ENCODE results near the gene HSD3B2.
"Not testable (repeated sequence)": the region's sequence is repeated elsewhere in the genome, so short reads cannot be mapped to it uniquely, and the experiment has no call there.

Gene HSD3B2

GRCh38 chr1:119414950-119415349 lies at the start of gene HSD3B2:
Gene HSD3B2 (plus strand): TSS chr1:119415150. CDS start chr1:119415420, 270 bp downstream.
- no peaks in the 10 kb centered on the region for H3K4me1 Mint-ChIP-seq (ENCODE audit: low read depth)
- intact Hi-C loops (cut with micrococcal nuclease), result no loop called here
- H3K27me3 Mint-ChIP-seq, result peaks cover 2% of the 10 kb centered on the region
- no peaks in the 10 kb centered on the region for H3K36me3 Mint-ChIP-seq (ENCODE audit: low read depth)
- no peak within 1 kb of the TSS for H3K27ac Mint-ChIP-seq
- no peak within 1 kb of the TSS for H3K4me3 Mint-ChIP-seq
- H3K9me3 Mint-ChIP-seq, result no peaks in the 10 kb centered on the region

- Mint-ChIP-seq H3K36me3 (ENCODE audit: low read depth) (no peaks in the 10 kb centered on the region), H3K4me1 (ENCODE audit: low read depth) (no peaks in the 10 kb centered on the region), H3K27ac (no peak overlapping the region), H3K9me3 (no peaks in the 10 kb centered on the region), H3K4me3 (no peak overlapping the region), H3K27me3 (no peaks in the 10 kb centered on the region)
- intact Hi-C loops (cut with micrococcal nuclease), result loop anchor here (10.0 kb wide), 1 partner anchor 1212 kb away; no protein-coding TSS in a partner anchor
These were observed 48.5 kb upstream of the HSD3B2 start for GRCh38 chr1:119366424-119366823.

- intact Hi-C loops (cut with micrococcal nuclease), result loop anchor here (1.0 to 10.0 kb wide), 2 partner anchors 92 to 1213 kb away; no protein-coding TSS in a partner anchor
- no peak overlapping the region for H3K27ac Mint-ChIP-seq
These were observed 47.4 kb upstream of the HSD3B2 start for GRCh38 chr1:119367432-119368124.

GRCh38 chr1:119368554-119368953 lies 46.4 kb upstream of the HSD3B2 start, which contains the start of gene HAO2:
Gene HAO2 (plus strand): TSS chr1:119368785. CDS start chr1:119381086, 12,301 bp downstream.
- Mint-ChIP-seq H3K27me3 (no peaks in the 10 kb centered on the region), H3K27ac (no peak within 1 kb of the TSS), H3K9me3 (no peaks in the 10 kb centered on the region), H3K4me1 (ENCODE audit: low read depth) (no peaks in the 10 kb centered on the region), H3K4me3 (no peak within 1 kb of the TSS), H3K36me3 (ENCODE audit: low read depth) (no peaks in the 10 kb centered on the region)
- intact Hi-C loops (cut with micrococcal nuclease), result loop anchor here (10.0 kb wide), 1 partner anchor 1214 kb away; no protein-coding TSS in a partner anchor

More at GRCh38 chr1:119367432-119368124, 47.4 kb upstream of the HSD3B2 start:
- Mint-ChIP-seq H3K27me3 (no peaks in the 10 kb centered on the region), H3K4me1 (ENCODE audit: low read depth) (no peaks in the 10 kb centered on the region), H3K9me3 (no peaks in the 10 kb centered on the region), H3K4me3 (no peak overlapping the region), H3K36me3 (ENCODE audit: low read depth) (no peaks in the 10 kb centered on the region)

GRCh38 chr1:119370748-119371147 lies 44.2 kb upstream of the HSD3B2 start:
- Mint-ChIP-seq H3K9me3 (no peaks in the 10 kb centered on the region), H3K36me3 (ENCODE audit: low read depth) (no peaks in the 10 kb centered on the region), H3K27me3 (peaks cover 3% of the 10 kb centered on the region), H3K4me1 (ENCODE audit: low read depth) (no peaks in the 10 kb centered on the region), H3K27ac (no peak overlapping the region), H3K4me3 (no peak overlapping the region)
- intact Hi-C loops (cut with micrococcal nuclease), result no loop called here

GRCh38 chr1:119371815-119372214 lies 43.1 kb upstream of the HSD3B2 start:
- peaks cover 3% of the 10 kb centered on the region for H3K27me3 Mint-ChIP-seq
- no peaks in the 10 kb centered on the region for H3K4me1 Mint-ChIP-seq (ENCODE audit: low read depth)
- H3K36me3 Mint-ChIP-seq (ENCODE audit: low read depth), result no peaks in the 10 kb centered on the region
- H3K9me3 Mint-ChIP-seq, result no peaks in the 10 kb centered on the region
- no peak overlapping the region for H3K27ac Mint-ChIP-seq
- intact Hi-C loops (cut with micrococcal nuclease), result no loop called here
- H3K4me3 Mint-ChIP-seq, result no peak overlapping the region

GRCh38 chr1:119372503-119373086 lies 42.4 kb upstream of the HSD3B2 start:
- intact Hi-C loops (cut with micrococcal nuclease), result no loop called here
- Mint-ChIP-seq H3K27ac (no peak overlapping the region), H3K36me3 (ENCODE audit: low read depth) (no peaks in the 10 kb centered on the region), H3K9me3 (no peaks in the 10 kb centered on the region), H3K27me3 (peaks cover 3% of the 10 kb centered on the region), H3K4me1 (ENCODE audit: low read depth) (no peaks in the 10 kb centered on the region), H3K4me3 (no peak overlapping the region)

GRCh38 chr1:119373465-119373864 lies 41.5 kb upstream of the HSD3B2 start:
- H3K36me3 Mint-ChIP-seq (ENCODE audit: low read depth), result no peaks in the 10 kb centered on the region
- H3K4me1 Mint-ChIP-seq (ENCODE audit: low read depth), result no peaks in the 10 kb centered on the region
- H3K27me3 Mint-ChIP-seq, result peaks cover 3% of the 10 kb centered on the region
- H3K9me3 Mint-ChIP-seq, result no peaks in the 10 kb centered on the region
- H3K4me3 Mint-ChIP-seq, result no peak overlapping the region
- no peak overlapping the region for H3K27ac Mint-ChIP-seq
- intact Hi-C loops (cut with micrococcal nuclease), result no loop called here

GRCh38 chr1:119374208-119374874 lies 40.6 kb upstream of the HSD3B2 start:
- Mint-ChIP-seq H3K36me3 (ENCODE audit: low read depth) (no peaks in the 10 kb centered on the region), H3K27ac (no peak overlapping the region), H3K4me1 (ENCODE audit: low read depth) (no peaks in the 10 kb centered on the region), H3K27me3 (peaks cover 3% of the 10 kb centered on the region), H3K4me3 (no peak overlapping the region), H3K9me3 (no peaks in the 10 kb centered on the region)
- intact Hi-C loops (cut with micrococcal nuclease), result no loop called here

- Mint-ChIP-seq H3K27me3 (peaks cover 3% of the 10 kb centered on the region), H3K4me3 (no peak overlapping the region), H3K9me3 (no peaks in the 10 kb centered on the region), H3K27ac (no peak overlapping the region), H3K4me1 (ENCODE audit: low read depth) (no peaks in the 10 kb centered on the region), H3K36me3 (ENCODE audit: low read depth) (no peaks in the 10 kb centered on the region)
- intact Hi-C loops (cut with micrococcal nuclease), result no loop called here
These were observed 39.6 kb upstream of the HSD3B2 start for GRCh38 chr1:119375366-119375765.

GRCh38 chr1:119376594-119376993 lies 38.4 kb upstream of the HSD3B2 start:
- no peaks in the 10 kb centered on the region for H3K36me3 Mint-ChIP-seq (ENCODE audit: low read depth)
- H3K4me1 Mint-ChIP-seq (ENCODE audit: low read depth), result no peaks in the 10 kb centered on the region
- H3K9me3 Mint-ChIP-seq, result no peaks in the 10 kb centered on the region
- no peak overlapping the region for H3K27ac Mint-ChIP-seq
- no peak overlapping the region for H3K4me3 Mint-ChIP-seq
- H3K27me3 Mint-ChIP-seq, result peaks cover 3% of the 10 kb centered on the region
- intact Hi-C loops (cut with micrococcal nuclease), result no loop called here

- intact Hi-C loops (cut with micrococcal nuclease); H3K36me3 Mint-ChIP-seq (ENCODE audit: low read depth); H3K4me1 Mint-ChIP-seq (ENCODE audit: low read depth); H3K27ac Mint-ChIP-seq; H3K9me3 Mint-ChIP-seq; H3K27me3 Mint-ChIP-seq; H3K4me3 Mint-ChIP-seq: not testable (repeated sequence)
These were observed 37.4 kb upstream of the HSD3B2 start for GRCh38 chr1:119377594-119377993.

- Mint-ChIP-seq H3K4me3 (no peak overlapping the region), H3K4me1 (ENCODE audit: low read depth) (no peaks in the 10 kb centered on the region), H3K27ac (no peak overlapping the region), H3K9me3 (no peaks in the 10 kb centered on the region), H3K36me3 (ENCODE audit: low read depth) (no peaks in the 10 kb centered on the region), H3K27me3 (peaks cover 1% of the 10 kb centered on the region)
- intact Hi-C loops (cut with micrococcal nuclease), result no loop called here
These were observed 35.8 kb upstream of the HSD3B2 start for GRCh38 chr1:119379117-119379516.

GRCh38 chr1:119380304-119380703 lies 34.6 kb upstream of the HSD3B2 start:
- no peak overlapping the region for H3K27ac Mint-ChIP-seq
- no peaks in the 10 kb centered on the region for H3K9me3 Mint-ChIP-seq
- no peaks in the 10 kb centered on the region for H3K36me3 Mint-ChIP-seq (ENCODE audit: low read depth)
- intact Hi-C loops (cut with micrococcal nuclease), result no loop called here
- no peaks in the 10 kb centered on the region for H3K27me3 Mint-ChIP-seq
- no peak overlapping the region for H3K4me3 Mint-ChIP-seq
- no peaks in the 10 kb centered on the region for H3K4me1 Mint-ChIP-seq (ENCODE audit: low read depth)
